WI38 (cell line): ENCODE measurements around the gene CDRT4.

ENCODE experiments used
- H3K4me3 ChIP-seq: 2 replicates; pipeline ENCODE4 v1.5.1; 2011; ENCODE audit warnings: low read depth, mild to moderate bottlenecking, control low read depth, low read length
- TF ChIP-seq, protein P1 (sequence below): IDR thresholded peaks from 2 replicates; pipeline ENCODE4 v1.5.1; 2012; ENCODE audit warnings: low read depth, mild to moderate bottlenecking, control low read depth, low read length

The CDRT4 gene

DNA sequence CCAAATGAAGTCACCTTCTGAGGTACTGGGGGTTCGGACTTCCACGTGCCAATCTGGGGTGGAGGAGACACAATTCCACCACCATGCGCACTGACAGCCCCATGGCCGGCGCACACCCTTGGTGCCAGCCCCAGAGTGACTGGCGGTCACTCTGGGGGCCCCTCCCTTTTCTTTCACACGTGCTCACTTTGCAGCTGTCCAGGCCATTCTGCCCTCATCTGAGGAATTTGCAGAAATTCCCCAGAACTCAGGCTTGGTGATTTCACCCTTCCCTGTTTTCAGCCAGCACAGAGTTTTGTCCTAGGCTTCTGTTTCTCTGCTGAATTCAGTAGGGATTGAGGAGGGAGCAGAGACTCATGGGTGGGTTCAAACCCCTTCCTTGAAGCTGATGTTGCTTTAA is 54.8 kb downstream of the CDRT4 start:
- TF ChIP-seq, protein P1, sequence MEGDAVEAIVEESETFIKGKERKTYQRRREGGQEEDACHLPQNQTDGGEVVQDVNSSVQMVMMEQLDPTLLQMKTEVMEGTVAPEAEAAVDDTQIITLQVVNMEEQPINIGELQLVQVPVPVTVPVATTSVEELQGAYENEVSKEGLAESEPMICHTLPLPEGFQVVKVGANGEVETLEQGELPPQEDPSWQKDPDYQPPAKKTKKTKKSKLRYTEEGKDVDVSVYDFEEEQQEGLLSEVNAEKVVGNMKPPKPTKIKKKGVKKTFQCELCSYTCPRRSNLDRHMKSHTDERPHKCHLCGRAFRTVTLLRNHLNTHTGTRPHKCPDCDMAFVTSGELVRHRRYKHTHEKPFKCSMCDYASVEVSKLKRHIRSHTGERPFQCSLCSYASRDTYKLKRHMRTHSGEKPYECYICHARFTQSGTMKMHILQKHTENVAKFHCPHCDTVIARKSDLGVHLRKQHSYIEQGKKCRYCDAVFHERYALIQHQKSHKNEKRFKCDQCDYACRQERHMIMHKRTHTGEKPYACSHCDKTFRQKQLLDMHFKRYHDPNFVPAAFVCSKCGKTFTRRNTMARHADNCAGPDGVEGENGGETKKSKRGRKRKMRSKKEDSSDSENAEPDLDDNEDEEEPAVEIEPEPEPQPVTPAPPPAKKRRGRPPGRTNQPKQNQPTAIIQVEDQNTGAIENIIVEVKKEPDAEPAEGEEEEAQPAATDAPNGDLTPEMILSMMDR: no peak
- no peak overlapping the region for H3K4me3 ChIP-seq

DNA sequence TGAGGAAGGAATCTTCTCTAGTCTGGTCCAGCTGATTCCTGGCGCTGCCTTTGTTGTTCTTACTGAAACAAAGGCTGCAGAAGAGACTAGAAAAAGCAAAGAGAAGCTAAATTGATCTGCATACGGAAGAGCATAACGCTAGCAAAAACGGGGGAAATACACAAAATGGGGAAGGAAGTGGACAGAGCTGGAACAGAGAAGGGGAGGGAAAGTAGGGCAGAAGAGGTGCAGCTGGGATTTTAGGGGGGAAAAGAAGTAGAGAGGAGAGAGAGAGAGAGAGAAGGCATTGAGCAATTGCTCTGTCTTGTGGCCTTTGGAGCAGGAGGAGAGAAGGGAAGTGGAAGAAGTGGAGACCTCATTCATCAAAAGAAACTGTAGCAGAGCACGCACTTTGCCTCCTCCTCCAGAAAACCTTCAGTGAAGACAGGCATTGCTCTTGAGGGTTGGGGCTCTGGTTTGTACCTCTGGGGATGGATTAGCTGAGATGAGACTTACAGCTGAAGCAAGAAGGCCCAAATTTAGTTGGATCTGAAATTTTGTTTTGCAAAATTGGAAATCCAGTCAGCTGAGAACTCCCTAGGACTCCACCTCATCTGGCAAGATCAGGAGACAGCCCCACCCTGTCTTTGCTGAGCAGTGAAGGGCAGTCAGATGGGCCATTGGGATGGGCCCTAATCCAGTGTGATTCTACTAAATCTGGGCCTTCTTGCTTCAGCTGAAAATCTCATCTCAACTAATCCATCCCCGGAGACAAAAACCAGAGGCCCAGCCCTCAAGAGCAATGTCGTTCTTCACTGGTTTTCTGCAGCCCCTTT is 55.8 kb downstream of the CDRT4 start:
- H3K4me3 ChIP-seq: no peak overlapping the region
- TF ChIP-seq, protein P1: no peak

DNA sequence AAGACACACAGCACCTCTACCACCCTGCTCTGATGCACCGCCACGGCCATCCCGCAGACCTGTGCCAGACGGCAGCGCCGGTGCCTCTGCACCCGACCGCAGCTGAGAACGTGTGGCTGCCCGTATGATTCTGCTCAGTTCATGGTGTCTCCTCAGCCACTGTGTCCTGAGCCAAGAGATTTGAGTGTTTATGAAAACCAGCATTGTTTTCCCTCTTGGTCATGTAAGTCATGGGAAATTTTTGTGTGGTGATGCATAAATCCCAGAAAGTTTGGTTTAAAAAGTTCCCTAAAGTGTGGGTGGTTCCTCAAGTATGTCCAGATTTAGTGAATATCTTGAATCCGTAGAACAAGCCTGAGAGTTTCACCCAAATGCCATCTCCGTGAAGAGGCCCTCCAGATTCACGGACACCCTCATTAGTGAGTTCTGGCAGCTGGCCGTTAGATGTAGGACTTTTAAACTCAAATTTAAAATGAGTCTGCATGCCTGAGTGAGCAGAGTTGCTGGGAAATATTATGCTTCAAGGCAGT is 57.6 kb downstream of the CDRT4 start:
- peak overlapping the region; percentile 41 for H3K4me3 ChIP-seq

DNA sequence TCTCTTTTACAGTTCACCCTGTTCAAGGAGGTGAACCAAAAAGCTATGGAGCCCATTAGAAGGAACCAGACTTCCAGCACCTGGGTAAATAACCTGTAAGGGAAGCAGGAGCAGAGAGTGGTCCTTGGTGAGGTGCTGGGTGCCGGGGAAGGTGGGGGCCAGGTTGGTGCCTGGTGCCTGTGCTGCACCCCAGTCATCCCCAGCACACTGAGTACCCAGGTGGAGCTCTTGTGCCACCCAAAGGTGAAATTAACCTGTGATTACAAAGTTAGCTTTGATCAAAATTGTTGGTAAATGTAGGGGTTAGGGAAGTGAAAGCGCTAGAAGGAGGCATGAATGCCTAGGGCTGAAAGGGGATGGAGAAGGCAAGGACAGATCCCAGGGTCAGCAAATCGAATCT is 58.6 kb downstream of the CDRT4 start:
- TF ChIP-seq, protein P1: no peak
- H3K4me3 ChIP-seq: no peak overlapping the region

More for the DNA sequence above, 57.6 kb downstream of the CDRT4 start:
- TF ChIP-seq, protein P1: no peak

DNA sequence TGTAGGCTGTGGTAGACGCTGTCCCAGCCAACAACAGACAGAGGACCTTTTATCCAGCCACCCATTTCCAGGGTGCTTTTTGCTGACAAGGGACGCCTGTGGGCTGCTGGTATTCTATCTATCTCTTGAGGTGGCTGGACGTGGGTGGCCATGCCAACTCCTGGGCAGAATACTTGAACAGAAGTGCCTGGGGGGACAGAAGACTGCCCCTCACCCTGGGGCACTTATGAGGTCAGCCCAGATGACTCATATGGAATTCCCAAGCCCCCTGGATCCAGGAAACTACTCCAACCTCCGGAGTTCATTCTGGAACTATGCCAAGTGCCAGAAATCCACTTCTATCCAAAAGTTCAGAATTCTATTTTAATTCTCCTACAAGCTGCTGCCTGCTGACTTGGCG is 61.3 kb downstream of the CDRT4 start:
- TF ChIP-seq, protein P1: no peak
- H3K4me3 ChIP-seq: no peak overlapping the region

DNA sequence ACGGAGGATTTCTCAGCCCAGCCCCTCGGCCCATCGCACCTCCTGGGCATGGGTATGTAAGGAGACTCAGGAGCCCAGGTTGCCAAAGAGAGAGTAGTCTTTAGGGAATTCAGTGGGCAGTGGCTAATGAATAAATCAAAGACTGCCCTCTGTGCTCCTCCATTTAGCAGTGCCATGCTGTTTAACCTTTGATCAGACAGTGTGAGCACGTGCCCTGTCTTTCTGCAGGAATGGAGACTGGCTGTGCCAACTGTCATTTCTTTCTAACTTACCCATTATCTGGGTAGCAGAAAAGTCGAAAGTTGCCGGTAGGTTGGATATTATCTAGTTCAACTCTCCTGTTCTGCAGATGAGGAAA is 62.4 kb downstream of the CDRT4 start:
- TF ChIP-seq, protein P1: no peak
- H3K4me3 ChIP-seq: no peak overlapping the region
